ENCODE data around the gene AK3.

The AK3 gene

GRCh38 chr9:4740638-4741364, at the start of gene AK3:
Gene AK3, minus strand, starts transcription at chr9:4741202. Its CDS starts 115 bp downstream, at chr9:4741087.
- TF ChIP-seq GATA3 (IDR thresholded peaks at IDR 0.05; ENCODE audit: low read depth, low read length): no peak
- no peak for TF ChIP-seq GATA2 (IDR thresholded peaks at IDR 0.05; ENCODE audit: low read depth, low read length)

DNA sequence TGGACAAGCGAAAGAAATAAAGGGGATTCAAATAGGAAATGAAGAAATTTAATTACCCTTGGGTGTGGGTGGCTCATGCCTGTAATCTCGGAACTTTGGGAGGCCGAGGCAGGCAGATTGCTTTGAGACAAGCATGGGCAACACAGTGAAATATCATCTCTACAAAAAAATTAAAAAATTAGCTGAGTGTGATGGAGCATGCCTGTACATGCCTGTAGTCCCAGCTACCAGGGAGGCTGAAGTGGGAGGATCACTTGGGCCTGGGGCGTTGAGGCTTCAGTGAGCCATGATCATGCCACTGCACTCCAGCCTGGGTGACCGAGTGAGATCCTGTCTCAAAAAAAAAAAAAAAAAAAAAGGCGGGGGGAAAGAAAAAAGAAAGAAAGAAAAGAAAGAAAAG, 47.7 kb upstream of the AK3 start:
- no peak for TF ChIP-seq GATA2 (IDR thresholded peaks at IDR 0.05; ENCODE audit: low read depth, low read length)
- no peak for TF ChIP-seq GATA3 (IDR thresholded peaks at IDR 0.05; ENCODE audit: low read depth, low read length)

GRCh38 chr9:4787876-4788275, 46.9 kb upstream of the AK3 start:
- TF ChIP-seq GATA2 (IDR thresholded peaks at IDR 0.05; ENCODE audit: low read depth, low read length): no peak
- no peak for TF ChIP-seq GATA3 (IDR thresholded peaks at IDR 0.05; ENCODE audit: low read depth, low read length)

GRCh38 chr9:4786599-4786998, 45.6 kb upstream of the AK3 start:
- TF ChIP-seq GATA3 (IDR thresholded peaks at IDR 0.05; ENCODE audit: low read depth, low read length) (no peak), GATA2 (IDR thresholded peaks at IDR 0.05; ENCODE audit: low read depth, low read length) (no peak)

DNA sequence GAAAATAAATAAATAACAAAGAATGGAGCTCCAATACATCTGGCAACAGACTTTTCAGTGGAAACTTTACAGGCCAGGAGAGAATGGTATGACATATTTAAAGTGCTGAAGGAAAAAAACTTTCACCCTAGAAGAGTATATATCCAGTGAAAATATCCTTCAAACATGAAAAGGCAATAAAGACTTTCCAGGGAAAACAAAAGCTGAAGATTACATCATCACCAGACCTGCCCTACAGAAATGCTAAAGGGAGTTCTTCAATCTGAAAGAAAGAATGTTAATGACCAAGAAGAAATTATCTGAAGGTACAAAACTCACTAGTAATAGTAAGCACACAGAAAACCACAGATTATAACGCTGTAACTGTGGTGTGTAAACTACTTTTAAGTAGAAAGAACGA, 43.4 kb upstream of the AK3 start:
- no peak for TF ChIP-seq GATA3 (IDR thresholded peaks at IDR 0.05; ENCODE audit: low read depth, low read length)

- no peak for TF ChIP-seq GATA3 (IDR thresholded peaks at IDR 0.05; ENCODE audit: low read depth, low read length)
- TF ChIP-seq GATA2 (IDR thresholded peaks at IDR 0.05; ENCODE audit: low read depth, low read length): no peak
Observed at GRCh38 chr9:4781408-4781807, 40.4 kb upstream of the AK3 start.

- TF ChIP-seq GATA2 (IDR thresholded peaks at IDR 0.05; ENCODE audit: low read depth, low read length): no peak
- TF ChIP-seq GATA3 (IDR thresholded peaks at IDR 0.05; ENCODE audit: low read depth, low read length): no peak
Observed at GRCh38 chr9:4780651-4781050, 39.6 kb upstream of the AK3 start.

DNA sequence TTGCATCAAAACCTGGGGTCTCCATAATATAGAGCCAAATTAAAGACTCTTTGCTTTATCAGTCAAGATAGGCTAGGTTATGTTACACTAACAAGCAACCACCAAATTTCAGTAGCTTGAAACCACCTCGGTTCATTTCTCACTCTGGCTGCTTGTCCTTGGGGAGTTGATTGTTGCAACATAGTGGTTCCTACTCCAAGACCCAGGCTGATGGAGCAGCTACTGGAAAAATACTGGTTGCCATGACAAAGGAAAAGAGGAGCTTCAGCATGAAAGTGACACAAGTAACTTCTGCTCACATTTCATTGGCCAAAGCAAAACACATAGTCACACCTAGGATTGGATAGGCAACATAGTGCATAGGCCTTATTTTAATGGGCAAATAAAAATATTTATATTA, 33.2 kb upstream of the AK3 start:
- no peak for TF ChIP-seq GATA3 (IDR thresholded peaks at IDR 0.05; ENCODE audit: low read depth, low read length)
- no peak for TF ChIP-seq GATA2 (IDR thresholded peaks at IDR 0.05; ENCODE audit: low read depth, low read length)

DNA sequence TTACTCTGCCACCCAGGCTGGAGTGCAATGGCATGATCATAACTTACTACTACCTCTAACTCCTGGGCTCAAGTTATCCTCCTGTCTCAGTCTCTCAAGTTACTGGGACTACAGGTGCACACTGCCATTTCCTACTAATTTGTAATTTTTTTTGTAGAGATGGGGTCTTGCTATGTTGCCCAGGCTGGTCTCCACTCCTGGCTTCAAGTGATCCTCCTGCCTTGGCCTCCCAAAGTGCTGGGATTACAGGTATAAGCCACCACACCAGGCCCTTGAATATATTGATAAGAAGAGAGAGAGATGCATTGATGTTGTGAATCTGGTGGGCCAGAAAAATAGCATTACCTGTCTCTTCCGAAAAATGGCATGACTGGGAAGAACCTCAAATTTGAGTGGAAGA, 30.8 kb upstream of the AK3 start:
- no peak for TF ChIP-seq GATA3 (IDR thresholded peaks at IDR 0.05; ENCODE audit: low read depth, low read length)

DNA sequence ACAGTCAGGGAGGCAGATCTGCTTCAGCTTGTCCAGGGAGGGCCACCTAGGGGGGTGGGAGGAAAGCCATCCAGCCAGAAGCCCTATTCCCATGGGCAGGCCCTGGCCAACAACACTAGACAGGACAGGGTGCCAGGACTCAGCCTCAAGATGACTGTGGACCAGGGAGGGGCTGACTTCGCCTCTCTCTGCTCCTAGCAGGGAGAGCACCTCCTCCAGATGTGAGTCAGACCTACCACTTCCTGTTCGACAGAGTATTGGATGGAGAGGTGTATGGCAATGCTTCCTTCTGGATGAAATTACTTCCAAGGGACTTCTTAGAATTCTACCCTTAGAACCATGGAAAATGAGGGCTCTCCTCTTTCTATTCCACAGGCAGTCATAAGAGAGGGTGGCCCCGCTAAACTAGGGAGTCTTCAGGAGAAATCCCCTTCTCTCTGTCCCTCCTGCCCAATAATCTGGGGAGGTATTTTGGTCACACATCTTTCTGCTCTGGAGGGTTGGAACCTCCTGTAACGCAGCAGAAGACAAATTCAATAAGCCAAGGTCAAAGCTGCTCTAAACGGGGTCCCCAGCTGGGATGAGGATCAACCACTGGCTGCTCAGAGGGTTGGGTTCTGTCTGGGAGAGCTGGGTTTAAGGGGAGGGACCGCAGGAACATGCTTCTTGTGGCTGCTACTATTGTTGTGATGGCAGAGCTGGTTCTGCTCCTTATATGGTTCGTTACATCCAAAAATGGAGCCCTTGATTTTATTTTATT, 28.5 kb upstream of the AK3 start:
- TF ChIP-seq GATA3 (IDR thresholded peaks at IDR 0.05; ENCODE audit: low read depth, low read length): no peak
- no peak for TF ChIP-seq GATA2 (IDR thresholded peaks at IDR 0.05; ENCODE audit: low read depth, low read length)

- TF ChIP-seq GATA2 (IDR thresholded peaks at IDR 0.05; ENCODE audit: low read depth, low read length): no peak
- no peak for TF ChIP-seq GATA3 (IDR thresholded peaks at IDR 0.05; ENCODE audit: low read depth, low read length)
Observed at GRCh38 chr9:4768681-4769080, 27.7 kb upstream of the AK3 start.

- TF ChIP-seq GATA3 (IDR thresholded peaks at IDR 0.05; ENCODE audit: low read depth, low read length) (no peak), GATA2 (IDR thresholded peaks at IDR 0.05; ENCODE audit: low read depth, low read length) (no peak)
Observed at GRCh38 chr9:4764033-4764432, 23.0 kb upstream of the AK3 start.

- no peak for TF ChIP-seq GATA3 (IDR thresholded peaks at IDR 0.05; ENCODE audit: low read depth, low read length)
- TF ChIP-seq GATA2 (IDR thresholded peaks at IDR 0.05; ENCODE audit: low read depth, low read length): no peak
Observed at GRCh38 chr9:4762886-4763541, 22.0 kb upstream of the AK3 start.

DNA sequence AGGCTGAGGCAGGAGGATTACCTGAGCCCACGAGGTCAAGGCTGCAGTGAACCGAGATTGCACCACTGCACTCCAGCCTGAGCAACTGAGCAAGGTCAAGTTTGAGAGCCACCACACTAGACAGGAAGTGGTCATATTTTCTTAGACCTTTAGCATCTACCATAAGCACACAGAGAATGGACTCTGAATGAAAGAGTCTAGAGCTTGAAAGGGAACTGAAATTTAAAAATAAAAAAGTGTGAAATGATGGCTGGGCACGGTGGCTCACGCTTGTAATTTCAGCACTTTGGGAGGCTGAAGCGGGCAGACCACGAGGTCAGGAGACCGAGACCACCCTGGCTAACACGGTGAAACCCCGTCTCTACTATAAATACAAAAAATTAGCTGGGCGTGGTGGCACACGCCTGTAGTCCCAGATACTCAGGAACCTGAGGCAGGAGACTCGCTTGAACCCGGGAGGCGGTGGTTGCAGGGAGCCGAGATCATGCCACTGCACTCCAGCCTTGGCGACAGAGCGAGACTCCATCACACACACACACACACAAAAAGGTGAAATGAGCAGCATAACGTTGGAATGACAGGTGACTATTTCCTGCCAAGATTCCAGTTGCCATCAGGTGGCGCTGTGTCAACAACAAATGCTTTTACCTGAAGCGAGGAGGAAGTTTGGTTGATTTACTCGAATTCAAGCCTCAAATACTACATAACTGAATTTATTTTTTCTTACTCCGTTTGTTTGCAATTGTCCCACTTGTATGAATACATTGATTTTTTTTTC, 21.3 kb upstream of the AK3 start:
- TF ChIP-seq GATA3 (IDR thresholded peaks at IDR 0.05; ENCODE audit: low read depth, low read length) (no peak), GATA2 (IDR thresholded peaks at IDR 0.05; ENCODE audit: low read depth, low read length) (no peak)

Data from SH-SY5Y (cell line).